Measurements from ENCODE around the gene CLSTN2.

DNA sequence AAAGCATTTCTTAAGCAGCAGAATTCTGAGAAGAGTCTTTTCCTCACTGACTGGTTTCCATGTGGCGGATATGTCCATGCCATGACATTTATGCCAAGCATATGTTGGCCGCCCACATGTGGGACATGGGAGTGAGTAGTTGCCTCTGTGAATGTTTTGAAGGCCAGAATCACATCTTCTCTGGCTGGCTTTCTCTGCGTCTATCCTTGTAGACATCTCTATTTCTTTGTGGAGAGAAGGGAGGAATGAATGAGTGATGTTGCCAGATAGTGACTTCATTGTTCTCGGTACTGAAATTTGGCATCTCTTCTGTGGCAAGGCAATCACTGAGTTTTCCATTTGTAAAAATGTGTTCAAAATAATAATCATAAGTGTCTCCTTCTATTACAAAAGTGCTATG lies 316.0 kb downstream of the CLSTN2 start:
- TF ChIP-seq, protein P1, sequence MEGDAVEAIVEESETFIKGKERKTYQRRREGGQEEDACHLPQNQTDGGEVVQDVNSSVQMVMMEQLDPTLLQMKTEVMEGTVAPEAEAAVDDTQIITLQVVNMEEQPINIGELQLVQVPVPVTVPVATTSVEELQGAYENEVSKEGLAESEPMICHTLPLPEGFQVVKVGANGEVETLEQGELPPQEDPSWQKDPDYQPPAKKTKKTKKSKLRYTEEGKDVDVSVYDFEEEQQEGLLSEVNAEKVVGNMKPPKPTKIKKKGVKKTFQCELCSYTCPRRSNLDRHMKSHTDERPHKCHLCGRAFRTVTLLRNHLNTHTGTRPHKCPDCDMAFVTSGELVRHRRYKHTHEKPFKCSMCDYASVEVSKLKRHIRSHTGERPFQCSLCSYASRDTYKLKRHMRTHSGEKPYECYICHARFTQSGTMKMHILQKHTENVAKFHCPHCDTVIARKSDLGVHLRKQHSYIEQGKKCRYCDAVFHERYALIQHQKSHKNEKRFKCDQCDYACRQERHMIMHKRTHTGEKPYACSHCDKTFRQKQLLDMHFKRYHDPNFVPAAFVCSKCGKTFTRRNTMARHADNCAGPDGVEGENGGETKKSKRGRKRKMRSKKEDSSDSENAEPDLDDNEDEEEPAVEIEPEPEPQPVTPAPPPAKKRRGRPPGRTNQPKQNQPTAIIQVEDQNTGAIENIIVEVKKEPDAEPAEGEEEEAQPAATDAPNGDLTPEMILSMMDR (IDR thresholded peaks at IDR 0.05; ENCODE audit: low read depth, low read length, poor library complexity, severe bottlenecking) = no peak
- no peak for TF ChIP-seq EZH2phosphoT487 (IDR thresholded peaks at IDR 0.05; ENCODE audit: borderline replicate concordance, low read length)

All from DOHH2 (cell line).